Prostate gland (tissue), 2 donors: Measurements from ENCODE around the gene SLN.

Experiments
- POLR2A ChIP-seq: fragments of 450-650 bp; IDR thresholded peaks from one replicate; pipeline ENCODE4 v1.6.1; 2016; ENCODE audit warnings: antibody characterized with exemption, mild to moderate bottlenecking
- POLR2AphosphoS5 ChIP-seq: sonication (generic); formaldehyde crosslinking; IDR thresholded peaks from one replicate; pipeline ENCODE4 v1.6.1; 2017; ENCODE audit warnings: antibody characterized with exemption
- TF ChIP-seq, protein P1 (sequence below), 4 experiments: fragments of 200-600 bp in 2 of 4; fragments of 450-650 bp in 2 of 4; sonication (generic) in 2 of 4; IDR thresholded peaks; 1 replicate in 3 of 4; 2 replicates in 1 of 4; pipeline ENCODE4 v1.5.1; 2016 to 2019; ENCODE audit warnings: antibody characterized with exemption in 4 of 4, mild to moderate bottlenecking in 2 of 4, moderate library complexity in 2 of 4

DNA sequence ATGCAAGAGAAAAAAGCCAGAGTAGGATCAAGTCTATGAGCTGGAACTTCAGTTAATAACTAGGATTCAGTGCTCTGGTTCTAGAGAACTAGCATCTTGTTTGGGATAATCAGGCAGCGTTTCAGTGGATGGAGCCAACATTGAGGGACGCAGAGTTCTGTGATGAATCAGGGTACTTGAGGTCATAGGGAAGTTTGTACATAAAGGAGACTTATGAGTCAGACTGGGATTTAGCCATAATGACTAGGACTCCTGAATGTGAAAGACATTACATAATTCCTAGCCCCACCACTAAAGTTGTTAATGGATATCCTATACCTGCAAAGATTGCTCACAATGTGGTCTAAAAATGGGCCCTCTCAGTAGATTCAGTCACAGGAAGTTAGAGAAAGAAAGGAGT, 6.8 kb downstream of the SLN start:
- TF ChIP-seq, protein P1, sequence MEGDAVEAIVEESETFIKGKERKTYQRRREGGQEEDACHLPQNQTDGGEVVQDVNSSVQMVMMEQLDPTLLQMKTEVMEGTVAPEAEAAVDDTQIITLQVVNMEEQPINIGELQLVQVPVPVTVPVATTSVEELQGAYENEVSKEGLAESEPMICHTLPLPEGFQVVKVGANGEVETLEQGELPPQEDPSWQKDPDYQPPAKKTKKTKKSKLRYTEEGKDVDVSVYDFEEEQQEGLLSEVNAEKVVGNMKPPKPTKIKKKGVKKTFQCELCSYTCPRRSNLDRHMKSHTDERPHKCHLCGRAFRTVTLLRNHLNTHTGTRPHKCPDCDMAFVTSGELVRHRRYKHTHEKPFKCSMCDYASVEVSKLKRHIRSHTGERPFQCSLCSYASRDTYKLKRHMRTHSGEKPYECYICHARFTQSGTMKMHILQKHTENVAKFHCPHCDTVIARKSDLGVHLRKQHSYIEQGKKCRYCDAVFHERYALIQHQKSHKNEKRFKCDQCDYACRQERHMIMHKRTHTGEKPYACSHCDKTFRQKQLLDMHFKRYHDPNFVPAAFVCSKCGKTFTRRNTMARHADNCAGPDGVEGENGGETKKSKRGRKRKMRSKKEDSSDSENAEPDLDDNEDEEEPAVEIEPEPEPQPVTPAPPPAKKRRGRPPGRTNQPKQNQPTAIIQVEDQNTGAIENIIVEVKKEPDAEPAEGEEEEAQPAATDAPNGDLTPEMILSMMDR (IDR thresholded peaks at IDR 0.05), result no peak
- TF ChIP-seq POLR2AphosphoS5 (no peak), POLR2A (no peak)
